Smooth muscle cell (in vitro differentiated cells): Measurements from ENCODE around the gene DOCK1. TPM values are rescaled to one million over a fixed set of nuclear protein-coding genes. Genes with fewer than 3 reads are reported as not detected.

Experiments used
- DNase-seq: peaks from one replicate; lab custom pipeline; 2025; ENCODE audit not compliant: unreplicated experiment; lab: John Stamatoyannopoulos, UW
- H2AFZ ChIP-seq: fragments of 200-600 bp; sonication (generic); 2 replicates; pipeline ENCODE4 v1.6.0; 2016; ENCODE audit warnings: antibody characterized with exemption, low read depth, mild to moderate bottlenecking
- H3F3A ChIP-seq: fragments of 200-600 bp; sonication (generic); 2 replicates; pipeline ENCODE4 v1.6.0; 2017; ENCODE audit warnings: antibody characterized with exemption, low read depth
- H3K27ac ChIP-seq: fragments of 200-600 bp; sonication (generic); 2 replicates; pipeline ENCODE4 v1.5.1; 2016; ENCODE audit warnings: low read depth, mild to moderate bottlenecking
- H3K27me3 ChIP-seq: fragments of 200-600 bp; sonication (generic); 2 replicates; pipeline ENCODE4 v1.6.1; 2016; ENCODE audit warnings: low read depth, mild to moderate bottlenecking
- H3K36me3 ChIP-seq: fragments of 200-600 bp; sonication (generic); 2 replicates; pipeline ENCODE4 v1.5.1; 2016; ENCODE audit warnings: low read depth
- H3K4me1 ChIP-seq: fragments of 200-600 bp; sonication (generic); 2 replicates; pipeline ENCODE4 v1.5.1; 2016; ENCODE audit warnings: low read depth
- H3K4me2 ChIP-seq: fragments of 200-600 bp; sonication (generic); 2 replicates; pipeline ENCODE4 v1.6.0; 2016; ENCODE audit warnings: mild to moderate bottlenecking
- H3K4me3 ChIP-seq: fragments of 200-600 bp; sonication (generic); 2 replicates; pipeline ENCODE4 v1.5.1; 2016; ENCODE audit warnings: mild to moderate bottlenecking
- H3K79me2 ChIP-seq: fragments of 200-600 bp; sonication (generic); 2 replicates; pipeline ENCODE4 v1.6.0; 2016; ENCODE audit warnings: low read depth, mild to moderate bottlenecking
- H3K9ac ChIP-seq: fragments of 200-600 bp; sonication (generic); 2 replicates; pipeline ENCODE4 v1.6.0; 2016; ENCODE audit warnings: low read depth
- H3K9me3 ChIP-seq: fragments of 200-600 bp; sonication (generic); replicated peaks from 2 replicates; pipeline ENCODE4 v1.5.1; 2016; ENCODE audit warnings: low read depth
- H4K20me1 ChIP-seq: fragments of 200-600 bp; sonication (generic); 2 replicates; pipeline ENCODE4 v1.6.0; 2016; ENCODE audit warnings: low read depth
- CTCF ChIP-seq: fragments of 200-600 bp; sonication (generic); IDR thresholded peaks from 2 replicates; pipeline ENCODE4 v1.5.1; 2017; ENCODE audit warnings: borderline replicate concordance, mild to moderate bottlenecking, antibody characterized with exemption; ENCODE audit not compliant: insufficient read depth, poor library complexity, severe bottlenecking
- WGBS: methylation state at CpG from one replicate; pipeline ENCODE4 v1.1.7; 2016; ENCODE audit warnings: low lambda C conversion rate; 5-methylcytosine and 5-hydroxymethylcytosine counted together
- polyA plus RNA-seq: library from polyadenylated mRNA; unstranded; fragments of >200 nt; fragmentation: Nextera tagmentation; extraction: Ambion mirVana; gene quantifications from 2 replicates; pipeline ENCODE4 v1.2.1, GENCODE V29; 2016
- total RNA-seq: library from RNA; depleted of rRNA; stranded (reverse); fragments of >200 nt; gene quantifications from 2 replicates; pipeline ENCODE4 v1.2.3, GENCODE V29; 2014

Gene DOCK1
- total and polyA plus RNA-seq, 2 experiments from 2014 or later, result 18.4 to 37.1 TPM

GRCh38 chr10:127283576-127283975 is 378.3 kb downstream of the DOCK1 start:
- H2AFZ ChIP-seq, result no peak overlapping the region
- WGBS, result 97% methylated on average over 3 of the region's 3 CpGs
- no peaks in the 10 kb centered on the region for H3K27me3 ChIP-seq
- no peak for TF ChIP-seq CTCF
- no peak overlapping the region for H3K4me3 ChIP-seq
- H4K20me1 ChIP-seq, result no peaks in the 10 kb centered on the region
- H3K27ac ChIP-seq, result no peak overlapping the region
- H3K36me3 ChIP-seq, result no peaks in the 10 kb centered on the region
- peaks cover 4% of the 10 kb centered on the region for H3K9me3 ChIP-seq
- no peaks in the 10 kb centered on the region for H3K79me2 ChIP-seq
- no peaks in the 10 kb centered on the region for H3K4me1 ChIP-seq
- no peak for DNase-seq
- no peak overlapping the region for H3K9ac ChIP-seq
- H3F3A ChIP-seq, result no peaks in the 10 kb centered on the region
- H3K4me2 ChIP-seq, result no peak overlapping the region

- Histone ChIP-seq H3K79me2 (no peaks in the 10 kb centered on the region), H3K4me2 (no peak overlapping the region), H3K4me3 (no peak overlapping the region), H3K27me3 (no peaks in the 10 kb centered on the region), H3K9me3 (peaks cover 4% of the 10 kb centered on the region), H3K27ac (no peak overlapping the region), H3F3A (no peaks in the 10 kb centered on the region), H2AFZ (no peak overlapping the region), H4K20me1 (peaks cover 19% of the 10 kb centered on the region), H3K36me3 (no peaks in the 10 kb centered on the region), H3K9ac (no peak overlapping the region), H3K4me1 (no peaks in the 10 kb centered on the region)
- DNase-seq, result no peak
- WGBS, result 84% methylated on average over 4 of the region's 4 CpGs
- no peak for TF ChIP-seq CTCF
Observed at GRCh38 chr10:127290850-127291249, 385.6 kb downstream of the DOCK1 start.

GRCh38 chr10:127291329-127291728 is 386.1 kb downstream of the DOCK1 start:
- Histone ChIP-seq H3K27ac (no peak overlapping the region), H4K20me1 (peaks cover 22% of the 10 kb centered on the region), H3F3A (no peaks in the 10 kb centered on the region), H3K9me3 (peaks cover 4% of the 10 kb centered on the region), H3K9ac (no peak overlapping the region), H3K4me2 (no peak overlapping the region), H2AFZ (no peak overlapping the region), H3K4me1 (peaks cover 2% of the 10 kb centered on the region), H3K36me3 (no peaks in the 10 kb centered on the region), H3K79me2 (no peaks in the 10 kb centered on the region), H3K4me3 (no peak overlapping the region), H3K27me3 (no peaks in the 10 kb centered on the region)
- no peak for DNase-seq
- WGBS, result 95% methylated on average over 8 of the region's 8 CpGs
- TF ChIP-seq CTCF, result no peak

- H3K27me3 ChIP-seq, result no peaks in the 10 kb centered on the region
- H3K36me3 ChIP-seq, result no peaks in the 10 kb centered on the region
- DNase-seq, result no peak
- TF ChIP-seq CTCF, result no peak
- H3K9ac ChIP-seq, result no peak overlapping the region
- H3F3A ChIP-seq, result no peaks in the 10 kb centered on the region
- no peak overlapping the region for H2AFZ ChIP-seq
- no peak overlapping the region for H3K4me3 ChIP-seq
- H3K79me2 ChIP-seq, result no peaks in the 10 kb centered on the region
- peaks cover 25% of the 10 kb centered on the region for H4K20me1 ChIP-seq
- 93% methylated on average over 4 of the region's 4 CpGs for WGBS
- no peak overlapping the region for H3K4me2 ChIP-seq
- H3K4me1 ChIP-seq, result peaks cover 4% of the 10 kb centered on the region
- H3K27ac ChIP-seq, result no peak overlapping the region
- peaks cover 4% of the 10 kb centered on the region for H3K9me3 ChIP-seq
Observed at GRCh38 chr10:127292888-127293287, 387.7 kb downstream of the DOCK1 start.
